Cardiac muscle cell (in vitro differentiated cells and primary cell): Measurements from ENCODE around the gene SKIDA1. TPM values are rescaled to one million over a fixed set of nuclear protein-coding genes. Genes with fewer than 3 reads are reported as not detected.

ENCODE experiments used
- DNase-seq, 2 donors: peaks; one replicate each; pipeline versions ENCODE4 v3.0.0 to v3.0.0-alpha.2; 2010 to 2017; ENCODE audit warnings: low read depth in 1 of 2, low spot score in 1 of 2
- H3K27ac ChIP-seq: fragments of 200-600 bp; sonication (generic); 2 replicates; pipeline ENCODE4 v1.5.1; 2016
- H3K27me3 ChIP-seq: fragments of 200-600 bp; sonication (generic); 2 replicates; pipeline ENCODE4 v1.6.0; 2016; ENCODE audit warnings: control low read depth
- H3K36me3 ChIP-seq: fragments of 200-600 bp; sonication (generic); 2 replicates; pipeline ENCODE4 v1.5.1; 2016; ENCODE audit warnings: control low read depth
- H3K4me1 ChIP-seq: fragments of 200-600 bp; sonication (generic); 2 replicates; pipeline ENCODE4 v1.8.1; 2017; ENCODE audit warnings: low read depth, mild to moderate bottlenecking, mixed run types
- H3K4me3 ChIP-seq: fragments of 200-600 bp; sonication (generic); 2 replicates; pipeline ENCODE4 v1.5.1; 2016; ENCODE audit warnings: mild to moderate bottlenecking
- H3K9me3 ChIP-seq: fragments of 200-600 bp; sonication (generic); 2 replicates; pipeline ENCODE4 v1.5.1; 2017; ENCODE audit warnings: low read depth, mild to moderate bottlenecking, control low read depth
- CTCF ChIP-seq: IDR thresholded peaks from 2 replicates; pipeline ENCODE4 v1.5.1; 2012; ENCODE audit warnings: low read depth, mild to moderate bottlenecking, low read length
- polyA plus RNA-seq: library from polyadenylated mRNA; unstranded; fragments of >200 nt; fragmentation: Nextera tagmentation; extraction: Ambion mirVana; gene quantifications from 2 replicates; pipeline ENCODE4 v1.2.1, GENCODE V29; 2016
- total RNA-seq: library from RNA; depleted of rRNA; stranded (reverse); fragments of >200 nt; gene quantifications from 2 replicates; pipeline ENCODE4 v1.2.3, GENCODE V29; 2016

The SKIDA1 gene
- total and polyA plus RNA-seq, 2 experiments from 2014 or later = 4.3 to 62.4 TPM

GRCh38 chr10:21490711-21491105, 34.8 kb downstream of the SKIDA1 start:
- no peak overlapping the region for H3K27ac ChIP-seq
- no peaks in the 10 kb centered on the region for H3K9me3 ChIP-seq
- peaks cover 9% of the 10 kb centered on the region for H3K4me1 ChIP-seq
- no peak for DNase-seq
- H3K36me3 ChIP-seq = no peaks in the 10 kb centered on the region
- no peaks in the 10 kb centered on the region for H3K27me3 ChIP-seq
- no peak for TF ChIP-seq CTCF
- no peak overlapping the region for H3K4me3 ChIP-seq

- DNase-seq = no peak
- no peaks in the 10 kb centered on the region for H3K9me3 ChIP-seq
- no peaks in the 10 kb centered on the region for H3K27me3 ChIP-seq
- H3K27ac ChIP-seq = no peak overlapping the region
- H3K36me3 ChIP-seq = no peaks in the 10 kb centered on the region
- no peak for TF ChIP-seq CTCF
- H3K4me3 ChIP-seq = no peak overlapping the region
- H3K4me1 ChIP-seq = peaks cover 9% of the 10 kb centered on the region
Measured at GRCh38 chr10:21490028-21490710, 35.3 kb downstream of the SKIDA1 start.

GRCh38 chr10:21488957-21489446, 36.5 kb downstream of the SKIDA1 start:
- DNase-seq = no peak
- peak overlapping the region; percentile 7 for H3K27ac ChIP-seq
- TF ChIP-seq CTCF = no peak
- H3K36me3 ChIP-seq = no peaks in the 10 kb centered on the region
- no peaks in the 10 kb centered on the region for H3K9me3 ChIP-seq
- H3K4me1 ChIP-seq = peaks cover 5% of the 10 kb centered on the region
- H3K4me3 ChIP-seq = no peak overlapping the region
- no peaks in the 10 kb centered on the region for H3K27me3 ChIP-seq

GRCh38 chr10:21488246-21488956, 37.1 kb downstream of the SKIDA1 start:
- H3K27ac ChIP-seq = peak overlapping the region; percentile 7
- no peaks in the 10 kb centered on the region for H3K27me3 ChIP-seq
- peak; percentile 5 to 44 for DNase-seq
- no peaks in the 10 kb centered on the region for H3K9me3 ChIP-seq
- H3K4me1 ChIP-seq = peaks cover 5% of the 10 kb centered on the region
- no peak overlapping the region for H3K4me3 ChIP-seq
- no peaks in the 10 kb centered on the region for H3K36me3 ChIP-seq
- no peak for TF ChIP-seq CTCF

- TF ChIP-seq CTCF = no peak
- Histone ChIP-seq H3K4me1 (peaks cover 5% of the 10 kb centered on the region), H3K9me3 (no peaks in the 10 kb centered on the region), H3K36me3 (no peaks in the 10 kb centered on the region), H3K4me3 (no peak overlapping the region), H3K27me3 (no peaks in the 10 kb centered on the region), H3K27ac (no peak overlapping the region)
- DNase-seq = no peak
Measured at GRCh38 chr10:21487416-21488180, 37.9 kb downstream of the SKIDA1 start.
